ENCODE measurements around the gene DENND4C. TPM values are rescaled to one million over a fixed set of nuclear protein-coding genes. Genes with fewer than 3 reads are reported as not detected.

Gene DENND4C
- total and polyA plus RNA-seq, 7 donors = 11.3 to 109 (median 75.6) TPM

DNA sequence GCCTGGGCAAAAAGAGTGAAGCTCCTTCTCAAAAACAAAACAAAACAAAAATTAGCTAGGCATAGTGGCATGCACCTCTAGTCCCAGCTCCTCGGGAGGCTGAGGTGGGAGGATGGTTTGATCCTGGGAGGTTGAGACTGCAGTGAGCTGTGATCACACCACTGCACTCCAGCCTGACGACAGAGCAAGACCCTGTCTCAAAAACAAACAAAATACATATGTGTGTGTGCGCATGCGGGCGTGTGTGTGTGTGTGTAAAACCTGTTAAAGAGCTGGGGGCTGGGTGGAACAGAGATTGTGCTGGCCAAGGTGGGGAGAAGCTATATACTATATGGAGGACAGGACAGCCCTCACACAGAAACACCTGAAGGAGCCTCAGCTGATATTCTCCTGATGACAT, 27.4 kb upstream of the DENND4C start:
- no peak for TF ChIP-seq POLR2AphosphoS5 (IDR thresholded peaks at IDR 0.05)
- TF ChIP-seq POLR2A (IDR thresholded peaks at IDR 0.05) = no peak
- no peak for TF ChIP-seq CTCF (IDR thresholded peaks at IDR 0.05)
- no peak for TF ChIP-seq EP300 (IDR thresholded peaks at IDR 0.05)
- Histone ChIP-seq H3K36me3 (no peaks in the 10 kb centered on the region), H3K4me3 (no peak overlapping the region), H3K4me1 (peaks cover 0 to 28% (median 13%) of the 10 kb centered on the region in 4 donors), H3K27ac (no peak overlapping the region), H3K9me3 (no peaks in the 10 kb centered on the region), H3K27me3 (no peaks in the 10 kb centered on the region)
- 84 to 88% methylated on average over 5 of the region's 5 CpGs for WGBS, 2 donors
- no peak for DNase-seq
- intact Hi-C loops (cut with DNase I) = no loop called here

GRCh38 chr9:19208653-19209052, 21.8 kb upstream of the DENND4C start:
- 31 to 71% methylated on average over 1 of the region's 1 CpG for WGBS, 2 donors
- Histone ChIP-seq H3K4me3 (no peak overlapping the region), H3K27ac (no peak overlapping the region), H3K4me1 (no peaks in the 10 kb centered on the region), H3K36me3 (no peaks in the 10 kb centered on the region), H3K9me3 (no peaks in the 10 kb centered on the region), H3K27me3 (no peaks in the 10 kb centered on the region)
- no peak for TF ChIP-seq CTCF (IDR thresholded peaks at IDR 0.05)
- TF ChIP-seq POLR2AphosphoS5 (IDR thresholded peaks at IDR 0.05) = no peak
- TF ChIP-seq POLR2A (IDR thresholded peaks at IDR 0.05) = no peak
- TF ChIP-seq EP300 (IDR thresholded peaks at IDR 0.05) = no peak
- no peak for DNase-seq
- intact Hi-C loops (cut with DNase I) = no loop called here

DNA sequence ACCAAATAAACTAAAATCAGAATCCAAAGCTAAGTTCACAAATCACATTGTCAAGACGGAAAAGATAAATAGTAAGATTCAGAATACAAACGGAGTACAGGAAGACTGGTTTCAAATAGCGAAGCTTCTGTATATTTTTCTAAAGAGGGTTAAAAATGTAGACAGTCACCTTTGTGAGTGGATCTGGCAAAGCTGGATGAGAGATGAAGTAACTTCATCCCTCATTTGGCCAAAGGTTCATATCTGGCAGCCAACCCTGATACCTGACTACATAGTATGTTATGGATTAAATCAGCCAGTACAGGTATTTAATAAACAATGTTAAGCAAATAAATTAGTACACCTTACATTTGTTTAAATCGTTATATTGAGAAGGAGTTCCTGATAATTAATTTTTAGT, 21.3 kb upstream of the DENND4C start:
- 78 to 79% methylated on average over 4 of the region's 4 CpGs for WGBS, 2 donors
- H3K27me3 ChIP-seq = no peaks in the 10 kb centered on the region
- no peaks in the 10 kb centered on the region for H3K36me3 ChIP-seq
- no peak for TF ChIP-seq POLR2A (IDR thresholded peaks at IDR 0.05)
- TF ChIP-seq CTCF (IDR thresholded peaks at IDR 0.05) = no peak
- TF ChIP-seq EP300 (IDR thresholded peaks at IDR 0.05) = no peak
- TF ChIP-seq POLR2AphosphoS5 (IDR thresholded peaks at IDR 0.05) = no peak
- no peaks in the 10 kb centered on the region for H3K9me3 ChIP-seq
- no peak overlapping the region for H3K4me3 ChIP-seq
- no peaks in the 10 kb centered on the region for H3K4me1 ChIP-seq
- DNase-seq = no peak
- H3K27ac ChIP-seq = no peak overlapping the region
- intact Hi-C loops (cut with DNase I) = no loop called here

- no peak overlapping the region for H3K4me3 ChIP-seq
- no peak for DNase-seq
- no peaks in the 10 kb centered on the region for H3K4me1 ChIP-seq
- no peaks in the 10 kb centered on the region for H3K9me3 ChIP-seq
- 94 to 96% methylated on average over 3 of the region's 3 CpGs for WGBS, 2 donors
- TF ChIP-seq POLR2A (IDR thresholded peaks at IDR 0.05) (no peak), CTCF (IDR thresholded peaks at IDR 0.05) (no peak), POLR2AphosphoS5 (IDR thresholded peaks at IDR 0.05) (no peak), EP300 (IDR thresholded peaks at IDR 0.05) (no peak)
- no peaks in the 10 kb centered on the region for H3K36me3 ChIP-seq
- intact Hi-C loops (cut with DNase I) = no loop called here
- H3K27ac ChIP-seq = no peak overlapping the region
- H3K27me3 ChIP-seq = no peaks in the 10 kb centered on the region
Measured at GRCh38 chr9:19213823-19214222, 16.7 kb upstream of the DENND4C start.

- no peaks in the 10 kb centered on the region for H3K36me3 ChIP-seq
- H3K27ac ChIP-seq = no peak overlapping the region
- TF ChIP-seq POLR2AphosphoS5 (IDR thresholded peaks at IDR 0.05) (no peak), POLR2A (IDR thresholded peaks at IDR 0.05) (no peak), EP300 (IDR thresholded peaks at IDR 0.05) (no peak), CTCF (IDR thresholded peaks at IDR 0.05) (no peak)
- WGBS, 2 donors = 90 to 95% methylated on average over 2 of the region's 2 CpGs
- DNase-seq = no peak
- intact Hi-C loops (cut with DNase I) = no loop called here
- no peaks in the 10 kb centered on the region for H3K27me3 ChIP-seq
- H3K9me3 ChIP-seq = no peaks in the 10 kb centered on the region
- no peak overlapping the region for H3K4me3 ChIP-seq
- no peaks in the 10 kb centered on the region for H3K4me1 ChIP-seq
Measured at GRCh38 chr9:19216466-19216865, 14.0 kb upstream of the DENND4C start.

All from sigmoid colon (tissue), 7 donors.